Neural progenitor cell (in vitro differentiated cells): ENCODE data around the gene MIF. TPM values are rescaled to one million over a fixed set of nuclear protein-coding genes. Genes with fewer than 3 reads are reported as not detected.

ENCODE experiments used
- DNase-seq: peaks from one replicate; pipeline ENCODE4 v3.0.0-alpha.2; 2016; ENCODE audit warnings: low spot score
- H2AFZ ChIP-seq: fragments of 200-600 bp; sonication (generic); replicated peaks from 2 replicates; pipeline ENCODE4 v1.6.1; 2016; ENCODE audit warnings: antibody characterized with exemption
- H3F3A ChIP-seq: fragments of 200-600 bp; sonication (generic); 2 replicates; pipeline ENCODE4 v1.6.1; 2016; ENCODE audit warnings: antibody characterized with exemption, low read depth
- H3K27ac ChIP-seq: fragments of 200-600 bp; sonication (generic); 2 replicates; pipeline ENCODE4 v1.5.1; 2016; ENCODE audit warnings: mild to moderate bottlenecking
- H3K27me3 ChIP-seq: fragments of 200-600 bp; sonication (generic); 2 replicates; pipeline ENCODE4 v1.6.1; 2016; ENCODE audit warnings: mild to moderate bottlenecking, moderate library complexity
- H3K36me3 ChIP-seq: fragments of 200-600 bp; sonication (generic); 2 replicates; pipeline ENCODE4 v1.5.1; 2016
- H3K4me1 ChIP-seq: fragments of 200-600 bp; sonication (generic); 2 replicates; pipeline ENCODE4 v1.6.1; 2016; ENCODE audit warnings: mixed run types
- H3K4me2 ChIP-seq: fragments of 200-600 bp; sonication (generic); 2 replicates; pipeline ENCODE4 v1.6.1; 2016
- H3K4me3 ChIP-seq: fragments of 200-600 bp; sonication (generic); 2 replicates; pipeline ENCODE4 v1.5.1; 2016
- H3K79me2 ChIP-seq: fragments of 200-600 bp; sonication (generic); 2 replicates; pipeline ENCODE4 v1.6.1; 2016; ENCODE audit warnings: low read depth
- H3K9ac ChIP-seq: fragments of 200-600 bp; sonication (generic); 2 replicates; pipeline ENCODE4 v1.6.1; 2016
- H3K9me3 ChIP-seq: fragments of 200-600 bp; sonication (generic); 2 replicates; pipeline ENCODE4 v1.5.1; 2016; ENCODE audit warnings: low read depth
- H4K20me1 ChIP-seq: fragments of 200-600 bp; sonication (generic); 2 replicates; pipeline ENCODE4 v1.6.1; 2016; ENCODE audit warnings: low read depth
- H3K27ac Mint-ChIP-seq: 3 replicates; pipeline ENCODE4 v1.8.0; 2021; ENCODE audit warnings: mixed read lengths
- H3K27me3 Mint-ChIP-seq: 2 replicates; pipeline ENCODE4 v1.8.0; 2022; ENCODE audit warnings: low read depth, mild to moderate bottlenecking, inconsistent platforms, moderate library complexity, mixed read lengths; ENCODE audit not compliant: insufficient read depth
- H3K36me3 Mint-ChIP-seq: 3 replicates; pipeline ENCODE4 v1.8.0; 2021; ENCODE audit warnings: mixed read lengths
- H3K4me1 Mint-ChIP-seq: 3 replicates; pipeline ENCODE4 v1.8.0; 2021; ENCODE audit warnings: mixed read lengths
- H3K4me3 Mint-ChIP-seq: 3 replicates; pipeline ENCODE4 v1.8.0; 2021; ENCODE audit warnings: mild to moderate bottlenecking, moderate library complexity, mixed read lengths
- H3K9me3 Mint-ChIP-seq: 3 replicates; pipeline ENCODE4 v1.8.0; 2020; ENCODE audit warnings: mixed read lengths
- CTCF ChIP-seq: fragments of 200-600 bp; sonication (generic); IDR thresholded peaks from 2 replicates; pipeline ENCODE4 v1.5.1; 2017; ENCODE audit warnings: antibody characterized with exemption, mild to moderate bottlenecking
- EZH2 ChIP-seq: fragments of 200-600 bp; sonication (generic); IDR thresholded peaks from 2 replicates; pipeline ENCODE4 v1.6.1; 2017; ENCODE audit warnings: antibody characterized with exemption, mild to moderate bottlenecking, moderate library complexity
- EZH2phosphoT487 ChIP-seq: fragments of 200-600 bp; sonication (generic); IDR thresholded peaks from 2 replicates; pipeline ENCODE4 v1.6.1; 2017; ENCODE audit warnings: antibody characterized with exemption
- total RNA-seq: library from RNA; depleted of rRNA; stranded (reverse); fragments of >200 nt; gene quantifications from 2 replicates; pipeline ENCODE4 v1.2.3, GENCODE V29; 2015; ENCODE audit warnings: low replicate concordance

The MIF gene
- total RNA-seq, 1 donor from 2014 or later = 132 TPM

GRCh38 chr22:23849009-23850006 is 44.9 kb upstream of the MIF start:
- Mint-ChIP-seq H3K4me1 (peaks cover 31% of the 10 kb centered on the region), H3K27ac (no peak overlapping the region), H3K4me3 (no peak overlapping the region), H3K36me3 (no peaks in the 10 kb centered on the region), H3K9me3 (no peaks in the 10 kb centered on the region), H3K27me3 (peaks cover 4% of the 10 kb centered on the region)
- no peaks in the 10 kb centered on the region for H3K36me3 ChIP-seq
- H3K27ac ChIP-seq = no peak overlapping the region
- peak overlapping the region; percentile 60 for H3K4me2 ChIP-seq
- no peaks in the 10 kb centered on the region for H3K9me3 ChIP-seq
- H3F3A ChIP-seq = peaks cover 21% of the 10 kb centered on the region
- peaks cover 19% of the 10 kb centered on the region for H3K4me1 ChIP-seq
- TF ChIP-seq EZH2phosphoT487 (no peak), EZH2 (peak; percentile 38), CTCF (peak; percentile 96)
- peak; percentile 93 for DNase-seq
- H3K9ac ChIP-seq = no peak overlapping the region
- peak overlapping the region; percentile 81 for H2AFZ ChIP-seq
- H3K27me3 ChIP-seq = peaks cover 31% of the 10 kb centered on the region
- H4K20me1 ChIP-seq = no peaks in the 10 kb centered on the region
- no peaks in the 10 kb centered on the region for H3K79me2 ChIP-seq
- no peak overlapping the region for H3K4me3 ChIP-seq

- no peak overlapping the region for H2AFZ ChIP-seq
- TF ChIP-seq CTCF (no peak), EZH2 (no peak), EZH2phosphoT487 (no peak)
- H3K4me3 Mint-ChIP-seq = no peak overlapping the region
- no peaks in the 10 kb centered on the region for H3K36me3 ChIP-seq
- H3K27ac Mint-ChIP-seq = no peak overlapping the region
- no peak overlapping the region for H3K9ac ChIP-seq
- DNase-seq = no peak
- no peaks in the 10 kb centered on the region for H3K9me3 Mint-ChIP-seq
- H3K9me3 ChIP-seq = no peaks in the 10 kb centered on the region
- no peaks in the 10 kb centered on the region for H4K20me1 ChIP-seq
- no peak overlapping the region for H3K4me3 ChIP-seq
- H3F3A ChIP-seq = peaks cover 21% of the 10 kb centered on the region
- H3K4me2 ChIP-seq = no peak overlapping the region
- no peaks in the 10 kb centered on the region for H3K36me3 Mint-ChIP-seq
- H3K4me1 ChIP-seq = peaks cover 19% of the 10 kb centered on the region
- no peak overlapping the region for H3K27ac ChIP-seq
- peaks cover 4% of the 10 kb centered on the region for H3K27me3 Mint-ChIP-seq
- peaks cover 31% of the 10 kb centered on the region for H3K27me3 ChIP-seq
- H3K79me2 ChIP-seq = no peaks in the 10 kb centered on the region
- H3K4me1 Mint-ChIP-seq = peaks cover 31% of the 10 kb centered on the region
Measured at GRCh38 chr22:23850136-23850611, 44.0 kb upstream of the MIF start.

GRCh38 chr22:23856721-23857605 is 37.2 kb upstream of the MIF start:
- H3K9ac ChIP-seq = no peak overlapping the region
- H2AFZ ChIP-seq = peak overlapping the region; percentile 91
- peak overlapping the region; percentile 82 for H3K27ac Mint-ChIP-seq
- no peak for TF ChIP-seq CTCF
- peak; percentile 44 for TF ChIP-seq EZH2
- H3K9me3 ChIP-seq = no peaks in the 10 kb centered on the region
- peaks cover 28% of the 10 kb centered on the region for H3F3A ChIP-seq
- no peaks in the 10 kb centered on the region for H3K79me2 ChIP-seq
- no peaks in the 10 kb centered on the region for H4K20me1 ChIP-seq
- peaks cover 24% of the 10 kb centered on the region for H3K4me1 Mint-ChIP-seq
- peaks cover 4% of the 10 kb centered on the region for H3K4me1 ChIP-seq
- no peaks in the 10 kb centered on the region for H3K36me3 ChIP-seq
- peak overlapping the region; percentile 85 for H3K4me2 ChIP-seq
- DNase-seq = peak; percentile 75
- H3K27me3 Mint-ChIP-seq = peaks cover 3% of the 10 kb centered on the region
- peak overlapping the region; percentile 61 for H3K4me3 ChIP-seq
- H3K9me3 Mint-ChIP-seq = no peaks in the 10 kb centered on the region
- H3K27ac ChIP-seq = no peak overlapping the region
- peaks cover 2% of the 10 kb centered on the region for H3K36me3 Mint-ChIP-seq
- H3K4me3 Mint-ChIP-seq = peak overlapping the region; percentile 86
- peaks cover 20% of the 10 kb centered on the region for H3K27me3 ChIP-seq
